GM19035 (cell line): ENCODE results near the gene MOAP1.
"Not testable (repeated sequence)": the region's sequence is repeated elsewhere in the genome, so short reads cannot be mapped to it uniquely, and the experiment has no call there.

Source experiments
- ATAC-seq: cut with Tn5 transposase; IDR thresholded peaks from one replicate; pipeline ENCODE4 v1.9.1; 2021; ENCODE audit not compliant: unreplicated experiment

Gene MOAP1

GRCh38 chr14:93150227-93151208 is 34.2 kb downstream of the MOAP1 start:
- ATAC-seq, result no peak

DNA sequence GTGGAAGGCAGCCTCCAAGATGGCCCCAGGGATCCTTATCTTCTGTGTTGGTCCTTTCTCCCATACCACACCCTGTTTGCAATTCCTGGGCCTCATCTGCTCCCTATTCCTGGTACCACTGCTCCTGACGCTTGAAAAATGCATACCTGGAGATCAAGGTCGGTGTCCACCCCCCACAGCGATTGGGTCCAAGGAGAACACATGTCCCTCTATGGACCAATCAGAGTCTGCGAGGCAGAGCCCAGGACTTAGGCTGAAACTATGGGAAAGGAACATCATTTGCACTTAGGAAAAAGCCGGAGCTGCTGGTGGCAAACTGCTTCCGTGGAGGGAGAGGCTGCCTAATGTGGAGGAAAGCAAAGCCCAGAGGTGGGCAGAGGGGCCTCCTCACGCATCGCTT is 35.7 kb downstream of the MOAP1 start:
- no peak for ATAC-seq

DNA sequence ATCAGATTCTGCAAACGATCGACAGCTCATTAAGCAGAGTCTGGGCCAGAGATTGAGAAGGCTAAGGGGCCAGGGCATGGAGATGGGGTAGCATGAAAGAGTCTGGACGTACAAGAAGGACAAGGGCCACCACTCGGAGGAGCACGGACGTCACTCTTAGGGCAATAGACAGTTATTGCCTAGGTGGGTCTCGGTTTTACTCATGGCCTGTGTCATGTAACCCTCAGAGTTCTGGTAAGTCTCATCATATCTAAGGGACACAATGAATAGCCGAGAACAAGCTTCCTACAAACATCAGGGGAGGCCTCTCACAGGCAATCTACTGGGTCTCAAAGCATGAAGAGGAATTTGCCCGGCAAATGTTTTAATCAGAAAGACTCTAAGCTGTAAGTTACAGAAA is 38.6 kb downstream of the MOAP1 start:
- peak; percentile 86 for ATAC-seq

- ATAC-seq, result no peak
Measured at GRCh38 chr14:93142854-93143652, 41.6 kb downstream of the MOAP1 start.

- ATAC-seq, result no peak
Measured at GRCh38 chr14:93137864-93138263, 46.8 kb downstream of the MOAP1 start.

DNA sequence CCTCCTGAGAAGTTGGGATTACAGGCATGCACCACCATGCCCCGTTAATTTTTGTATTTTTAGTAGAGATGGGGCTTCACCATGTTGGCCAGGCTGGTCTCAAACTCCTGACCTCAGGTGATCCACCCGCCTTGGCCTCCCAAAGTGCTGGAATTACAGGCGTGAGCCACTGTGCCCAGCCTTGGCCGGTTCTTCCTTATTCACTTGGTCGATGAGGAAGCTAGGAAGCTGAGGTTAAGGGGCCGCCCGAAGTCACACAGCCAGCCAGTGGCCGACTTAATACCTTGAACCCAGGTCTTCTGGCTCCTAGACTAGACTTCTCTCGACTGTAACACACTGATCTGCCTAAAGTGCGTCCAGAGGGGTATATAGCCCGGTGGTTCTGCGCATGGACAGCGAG is 48.2 kb downstream of the MOAP1 start:
- ATAC-seq, result not testable (repeated sequence)

DNA sequence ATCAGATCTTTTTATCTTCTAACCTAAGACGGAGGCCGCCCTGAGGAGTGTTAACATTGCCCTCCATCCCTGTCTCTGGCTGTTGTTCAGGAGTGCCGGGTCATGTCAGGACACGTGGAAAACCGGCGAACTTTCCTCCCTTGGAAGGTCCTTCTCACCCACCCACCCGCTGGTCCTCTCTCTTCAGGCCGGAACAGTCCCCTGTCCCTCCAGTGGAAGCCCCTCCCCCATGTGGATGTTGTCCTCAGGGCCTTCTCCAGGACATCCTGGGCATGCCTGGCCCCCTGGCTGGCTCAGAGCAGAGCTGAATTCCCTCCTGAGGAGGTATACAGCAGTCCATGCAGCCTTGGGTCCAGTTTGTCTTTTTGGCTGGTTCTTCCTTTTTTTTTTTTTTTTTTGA is 48.7 kb downstream of the MOAP1 start:
- ATAC-seq, result no peak

- no peak for ATAC-seq
Measured at GRCh38 chr14:93135399-93135798, 49.3 kb downstream of the MOAP1 start.

DNA sequence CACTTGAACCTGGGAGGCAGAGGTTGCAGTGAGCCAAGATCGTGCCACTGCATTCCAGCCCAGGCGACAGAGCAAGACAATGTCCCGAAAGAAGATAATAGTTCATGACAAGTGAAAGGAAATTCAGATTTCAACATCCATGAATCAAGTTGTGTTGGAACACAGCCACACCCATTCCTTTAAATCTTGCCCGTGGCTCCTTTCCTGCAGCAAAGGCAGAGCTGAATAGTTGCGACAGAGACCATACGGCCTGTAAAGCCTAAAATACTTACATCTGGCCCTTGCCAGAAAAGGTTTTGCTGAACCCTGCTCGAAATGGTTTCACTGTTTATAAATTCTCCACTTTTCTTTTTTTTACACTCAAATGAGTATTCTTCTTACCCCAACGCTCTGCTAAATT is 51.2 kb downstream of the MOAP1 start:
- no peak for ATAC-seq

DNA sequence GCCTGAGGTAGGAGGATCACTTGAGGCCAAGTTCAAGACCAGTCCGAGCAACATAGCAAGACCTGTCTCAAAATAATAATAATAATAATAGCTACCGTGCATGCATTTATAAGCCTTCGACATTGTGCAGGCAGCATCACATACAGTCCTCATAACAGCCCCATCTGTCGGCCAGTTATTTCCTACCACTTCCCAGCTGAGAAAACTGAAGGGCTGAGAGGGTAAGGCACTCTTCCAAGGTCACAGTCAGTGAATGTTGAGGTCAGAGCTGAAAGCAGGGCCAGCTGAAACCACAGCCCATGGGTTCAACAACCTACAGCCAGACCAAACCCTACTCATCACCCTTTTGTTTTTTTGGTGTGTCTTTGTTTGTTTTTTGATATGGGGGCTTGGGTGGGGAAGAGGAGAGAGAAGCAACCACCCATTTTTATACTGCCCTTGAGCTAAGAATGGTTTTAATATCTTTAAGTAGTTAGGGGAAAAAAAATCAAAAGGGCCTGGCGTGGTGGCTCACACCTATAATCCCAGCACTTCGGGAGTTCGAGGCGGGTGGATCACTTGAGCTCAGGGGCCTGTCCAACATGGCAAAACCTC is 52.1 kb downstream of the MOAP1 start:
- ATAC-seq, result no peak
